Endothelial cell of umbilical vein (primary cell): ENCODE measurements around the gene PDCD7. TPM values are rescaled to one million over a fixed set of nuclear protein-coding genes. Genes with fewer than 3 reads are reported as not detected.
"Not testable (repeated sequence)": the region's sequence is repeated elsewhere in the genome, so short reads cannot be mapped to it uniquely, and the experiment has no call there.

Experiments used
- BruUV-seq: library from RNA; stranded (reverse); fragments of 400-500 nt; replicated peaks from 2 replicates; lab custom pipeline; 2021; lab: Mats Ljungman, UMichigan
- CTCF ChIA-PET: fragments of 300-600, 350-600 bp; sonication (Branson Sonifier 250); formaldehyde crosslinking; loops from one replicate; lab custom pipeline; 2021; ENCODE audit warnings: antibody characterized with exemption, inconsistent platforms; lab: Charles Lee
- POLR2A ChIA-PET: fragments of 300-600, 350-600 bp; sonication (Branson Sonifier 250); formaldehyde crosslinking; loops from one replicate; lab custom pipeline; 2021; ENCODE audit warnings: antibody characterized with exemption, inconsistent platforms; lab: Charles Lee
- DNase-seq: peaks from one replicate; pipeline ENCODE4 v3.0.0-alpha.2; 2011; ENCODE audit warnings: low read depth, low spot score
- FAIRE-seq: peaks from 2 replicates; lab custom pipeline; 2011; peaks lifted over from hg19 to GRCh38; lab: Jason Lieb, UNC
- H2AFZ ChIP-seq: 2 replicates; pipeline ENCODE4 v1.6.0; 2012; ENCODE audit warnings: low read depth, low read length, control low read depth, inconsistent platforms
- H3K27ac ChIP-seq: 2 replicates; pipeline ENCODE4 v1.5.1; 2011; ENCODE audit warnings: low read depth, mild to moderate bottlenecking, control low read depth, low read length, moderate library complexity; ENCODE audit not compliant: insufficient read depth
- H3K27me3 ChIP-seq, 2 experiments: 2 replicates each; pipeline versions ENCODE4 v1.6.0 to v1.6.1; 2011; ENCODE audit warnings: low read length in 2 of 2, mixed read lengths in 1 of 2; ENCODE audit not compliant: control insufficient read depth in 2 of 2, insufficient read depth in 2 of 2
- H3K36me3 ChIP-seq, 2 experiments: 2 replicates in 1 of 2; 3 replicates in 1 of 2; pipeline ENCODE4 v1.5.1; 2011; ENCODE audit warnings: low read length in 2 of 2, mild to moderate bottlenecking in 1 of 2, moderate library complexity in 1 of 2; ENCODE audit not compliant: control insufficient read depth in 2 of 2, insufficient read depth in 2 of 2; ENCODE audit errors: extremely low read depth in 1 of 2
- H3K4me1 ChIP-seq: 3 replicates; pipeline ENCODE4 v1.5.1; 2011; ENCODE audit warnings: mild to moderate bottlenecking, low read length; ENCODE audit not compliant: control insufficient read depth, insufficient read depth; ENCODE audit errors: extremely low read depth
- H3K4me2 ChIP-seq: 2 replicates; pipeline ENCODE4 v1.6.1; 2011; ENCODE audit warnings: low read length, control low read depth, mixed read lengths; ENCODE audit not compliant: insufficient read depth
- H3K4me3 ChIP-seq, 3 experiments: fragments of 200-600 bp in 1 of 3; sonication (generic), shearing (Covaris generic) in 1 of 3; replicated peaks in 1 of 3; 2 replicates each; pipeline ENCODE4 v1.5.1; 2011 to 2016; ENCODE audit warnings: control low read depth in 3 of 3, low read length in 3 of 3, mild to moderate bottlenecking in 2 of 3, inconsistent platforms in 1 of 3, low read depth in 1 of 3, moderate library complexity in 1 of 3; ENCODE audit not compliant: insufficient read depth in 1 of 3
- H3K79me2 ChIP-seq: 2 replicates; pipeline ENCODE4 v1.6.0; 2012; ENCODE audit warnings: low read length, inconsistent platforms; ENCODE audit not compliant: control insufficient read depth, insufficient read depth
- H3K9ac ChIP-seq: replicated peaks from 2 replicates; pipeline ENCODE3; 2011; ENCODE audit warnings: low read length, control low read depth; ENCODE audit not compliant: insufficient read depth; ENCODE audit errors: extremely low read depth
- H3K9me1 ChIP-seq: replicated peaks from 3 replicates; pipeline ENCODE4 v1.6.0; 2011; ENCODE audit warnings: mild to moderate bottlenecking, low read length; ENCODE audit not compliant: control insufficient read depth, insufficient read depth; ENCODE audit errors: extremely low read depth
- H3K9me3 ChIP-seq: replicated peaks from 2 replicates; pipeline ENCODE4 v1.5.1; 2012; ENCODE audit warnings: low read length, inconsistent platforms; ENCODE audit not compliant: control insufficient read depth, insufficient read depth
- H4K20me1 ChIP-seq: replicated peaks from 2 replicates; pipeline ENCODE3; 2011; ENCODE audit warnings: mild to moderate bottlenecking, low read length; ENCODE audit not compliant: control insufficient read depth, insufficient read depth; ENCODE audit errors: extremely low read depth
- EZH2 ChIP-seq: IDR thresholded peaks from 2 replicates; pipeline ENCODE4 v1.6.1; 2012; ENCODE audit warnings: borderline replicate concordance, low read depth, mild to moderate bottlenecking, moderate library complexity, low read length, inconsistent platforms; ENCODE audit not compliant: severe bottlenecking
- FOS ChIP-seq: IDR thresholded peaks from 2 replicates; pipeline ENCODE4 v1.6.1; 2011; ENCODE audit warnings: mild to moderate bottlenecking, low read length, moderate library complexity, borderline replicate concordance; ENCODE audit not compliant: insufficient read depth
- GATA2 ChIP-seq: IDR thresholded peaks from 2 replicates; pipeline ENCODE4 v1.7.0; 2011; ENCODE audit warnings: low read depth, mild to moderate bottlenecking, moderate library complexity, mixed read lengths, low read length; ENCODE audit not compliant: insufficient read length, insufficient read depth
- JUN ChIP-seq: IDR thresholded peaks from 2 replicates; pipeline ENCODE4 v1.6.1; 2011; ENCODE audit warnings: borderline replicate concordance, low read depth; ENCODE audit not compliant: insufficient read length, insufficient read depth
- MAX ChIP-seq: IDR thresholded peaks from 2 replicates; pipeline ENCODE4 v1.6.1; 2011; ENCODE audit not compliant: insufficient read depth, insufficient read length
- MYC ChIP-seq: IDR thresholded peaks from one replicate; pipeline ENCODE4 v1.6.1; 2011; ENCODE audit warnings: mild to moderate bottlenecking, low read depth, low read length
- dilution Hi-C: fragments of 300-500 bp; cut with MboI; formaldehyde crosslinking; loops from one replicate; pipeline ENCODE4 v1.15.0; 2019; ENCODE audit warnings: low sequenced_read_pairs; ENCODE audit not compliant: extremely low pct_ligation_motif_present
- intact Hi-C: fragments of 100-400 bp; cut with micrococcal nuclease; formaldehyde crosslinking; loops from one replicate; pipeline ENCODE4 v1.10.0; 2022
- polyA plus RNA-seq, 4 experiments: library from polyadenylated mRNA; depleted of rRNA in 3 of 4; stranded (reverse) in 3 of 4; unstranded in 1 of 4; fragments of >200 nt; gene quantifications; 2 replicates each; pipeline versions ENCODE4 v1.2.1 to v1.2.3, GENCODE V29; 2011 to 2012; ENCODE audit warnings: missing spikeins in 1 of 4
- total RNA-seq: library from RNA; stranded (reverse); gene quantifications from 2 replicates; pipeline ENCODE4 v1.2.3, GENCODE V29; 2021

Gene PDCD7
- total and polyA plus RNA-seq, 2 donors (not counting 3 experiments of a cell fraction or from before 2014, with no cell fraction given) = 12.1 to 19.5 TPM

GRCh38 chr15:65182538-65182937 lies 48.9 kb upstream of the PDCD7 start:
- CTCF ChIA-PET = interaction anchor here (1.2 kb wide), 1 partner anchor 115 kb away, joined by 4 read pairs; no protein-coding TSS in a partner anchor

GRCh38 chr15:65181582-65182353 lies 48.2 kb upstream of the PDCD7 start:
- intact Hi-C loops, H3K27me3 ChIP-seq, H3K9ac ChIP-seq, H2AFZ ChIP-seq, H3K4me2 ChIP-seq, dilution Hi-C loops, BruUV-seq, H3K27ac ChIP-seq, H3K4me3 ChIP-seq, FAIRE-seq, H3K4me1 ChIP-seq, H3K9me3 ChIP-seq, POLR2A ChIA-PET, H3K9me1 ChIP-seq, H4K20me1 ChIP-seq, DNase-seq: not testable (repeated sequence)
- CTCF ChIA-PET = interaction anchor here (1.2 kb wide), 1 partner anchor 116 kb away, joined by 4 read pairs; no protein-coding TSS in a partner anchor
- peaks cover 52% of the 10 kb centered on the region for H3K79me2 ChIP-seq
- peaks cover 2 to 11% of the 10 kb centered on the region in 2 experiments for H3K36me3 ChIP-seq

More at GRCh38 chr15:65182538-65182937, 48.9 kb upstream of the PDCD7 start:
- no peak overlapping the region for H3K4me2 ChIP-seq
- POLR2A ChIA-PET = no interaction called here
- peaks cover 50% of the 10 kb centered on the region for H3K79me2 ChIP-seq
- H3K9ac ChIP-seq = no peak overlapping the region
- H3K27me3 ChIP-seq = no peaks in the 10 kb centered on the region
- dilution Hi-C loops = no loop called here
- H3K9me3 ChIP-seq = no peaks in the 10 kb centered on the region
- H3K4me3 ChIP-seq = no peak overlapping the region
- FAIRE-seq = no peak
- H3K36me3 ChIP-seq = peaks cover 2 to 7% of the 10 kb centered on the region in 2 experiments
- H3K9me1 ChIP-seq = no peaks in the 10 kb centered on the region
- H4K20me1 ChIP-seq = no peaks in the 10 kb centered on the region
- TF ChIP-seq EZH2 = no peak
- TF ChIP-seq JUN = no peak
- TF ChIP-seq MYC = no peak
- no peak for TF ChIP-seq FOS
- TF ChIP-seq MAX = no peak
- no peak for TF ChIP-seq GATA2
- no TSS peak for BruUV-seq
- no peak for DNase-seq
- H3K4me1 ChIP-seq = peaks cover 9% of the 10 kb centered on the region
- H2AFZ ChIP-seq = no peak overlapping the region
- no peak overlapping the region for H3K27ac ChIP-seq
- intact Hi-C loops = no loop called here
